Measurements from ENCODE around the gene PSME1. TPM values are rescaled to one million over a fixed set of nuclear protein-coding genes. Genes with fewer than 3 reads are reported as not detected.

PSME1 gene
- total RNA-seq, 1 donor from 2014 or later = 65.0 TPM

- FAIRE-seq = no peak
- no peak for TF ChIP-seq CTCF (IDR thresholded peaks at IDR 0.05; ENCODE audit: insufficient read depth, low read length, severe bottlenecking)
- Histone ChIP-seq H3K4me3 (ENCODE audit: low read depth, low read length) (no peak overlapping the region), H3K36me3 (ENCODE audit: control insufficient read depth, insufficient read depth, low read length) (peaks cover 33% of the 10 kb centered on the region), H3K27me3 (ENCODE audit: control insufficient read depth, insufficient read depth, low read length) (no peaks in the 10 kb centered on the region)
- DNase-seq (ENCODE audit: low read depth) = no peak
Measured at GRCh38 chr14:24185026-24185425, 49.0 kb downstream of the PSME1 start.

GRCh38 chr14:24185741-24186140 is 49.7 kb downstream of the PSME1 start:
- no peak for TF ChIP-seq CTCF (IDR thresholded peaks at IDR 0.05; ENCODE audit: insufficient read depth, low read length, severe bottlenecking)
- no peaks in the 10 kb centered on the region for H3K27me3 ChIP-seq (ENCODE audit: control insufficient read depth, insufficient read depth, low read length)
- no peak overlapping the region for H3K4me3 ChIP-seq (ENCODE audit: low read depth, low read length)
- DNase-seq (ENCODE audit: low read depth) (no peak), FAIRE-seq (no peak)
- peaks cover 32% of the 10 kb centered on the region for H3K36me3 ChIP-seq (ENCODE audit: control insufficient read depth, insufficient read depth, low read length)

- no peaks in the 10 kb centered on the region for H3K27me3 ChIP-seq (ENCODE audit: control insufficient read depth, insufficient read depth, low read length)
- DNase-seq (ENCODE audit: low read depth) (no peak), FAIRE-seq (no peak)
- peaks cover 32% of the 10 kb centered on the region for H3K36me3 ChIP-seq (ENCODE audit: control insufficient read depth, insufficient read depth, low read length)
- H3K4me3 ChIP-seq (ENCODE audit: low read depth, low read length) = no peak overlapping the region
- TF ChIP-seq CTCF (IDR thresholded peaks at IDR 0.05; ENCODE audit: insufficient read depth, low read length, severe bottlenecking) = no peak
Measured at GRCh38 chr14:24186831-24187538, 51.0 kb downstream of the PSME1 start.

GRCh38 chr14:24187539-24187915 is 51.5 kb downstream of the PSME1 start:
- H3K4me3 ChIP-seq (ENCODE audit: low read depth, low read length) = no peak overlapping the region
- peaks cover 33% of the 10 kb centered on the region for H3K36me3 ChIP-seq (ENCODE audit: control insufficient read depth, insufficient read depth, low read length)
- H3K27me3 ChIP-seq (ENCODE audit: control insufficient read depth, insufficient read depth, low read length) = no peaks in the 10 kb centered on the region
- no peak for DNase-seq (ENCODE audit: low read depth)
- FAIRE-seq = no peak
- TF ChIP-seq CTCF (IDR thresholded peaks at IDR 0.05; ENCODE audit: insufficient read depth, low read length, severe bottlenecking) = no peak

Other genes starting within 250 kb of the PSME1 start
- 24.7 and 64.1 TPM in 2 replicates for gene DHRS4, start 182.4 kb upstream of the PSME1 start, total RNA-seq
- gene DHRS4L2, start 147.3 kb upstream of the PSME1 start, total RNA-seq = 5.5 and 30.5 TPM in 2 replicates
- 0.13 TPM in 1 of 2 replicates, not detected in the other for gene CARMIL3, start 84.2 kb upstream of the PSME1 start, total RNA-seq
- not detected in 2 replicates for gene CPNE6, start 64.6 kb upstream of the PSME1 start, total RNA-seq
- 84.8 and 223 TPM in 2 replicates for gene PCK2, start 41.9 kb upstream of the PSME1 start, total RNA-seq
- gene DCAF11, start 21.4 kb upstream of the PSME1 start, total RNA-seq = 70.5 and 83.5 TPM in 2 replicates
- 0.64 and 0.79 TPM in 2 replicates for gene NRL, start 21.2 kb upstream of the PSME1 start, total RNA-seq
- gene FITM1, start 5.5 kb upstream of the PSME1 start, total RNA-seq = 0.51 TPM in 1 of 2 replicates, not detected in the other
- 12.6 and 17.8 TPM in 2 replicates for gene EMC9, start 5.4 kb downstream of the PSME1 start, total RNA-seq
- gene PSME2, start 10.4 kb downstream of the PSME1 start, total RNA-seq = 26.9 and 37.5 TPM in 2 replicates
- 23.3 and 25.8 TPM in 2 replicates for gene RNF31, start 11.3 kb downstream of the PSME1 start, total RNA-seq
- gene IRF9, start 25.1 kb downstream of the PSME1 start, total RNA-seq = 19.2 and 28.7 TPM in 2 replicates
- 0.26 and 1.1 TPM in 2 replicates for gene REC8, start 35.9 kb downstream of the PSME1 start, total RNA-seq
- 27.0 and 41.9 TPM in 2 replicates for gene IPO4, start 52.6 kb downstream of the PSME1 start, total RNA-seq
- gene TM9SF1, start 59.2 kb downstream of the PSME1 start, total RNA-seq = 42.8 and 67.9 TPM in 2 replicates
- gene TSSK4, start 69.5 kb downstream of the PSME1 start, total RNA-seq = 0.26 TPM in 1 of 2 replicates, not detected in the other
- gene CHMP4A, start 77.3 kb downstream of the PSME1 start, total RNA-seq = 48.8 and 69.8 TPM in 2 replicates
- gene MDP1, start 79.9 kb downstream of the PSME1 start, total RNA-seq = 13.4 and 21.1 TPM in 2 replicates
- 131 and 330 TPM in 2 replicates for gene NEDD8, start 96.2 kb downstream of the PSME1 start, total RNA-seq
- 80.6 and 98.7 TPM in 2 replicates for gene GMPR2, start 96.7 kb downstream of the PSME1 start, total RNA-seq
- gene TINF2, start 106.4 kb downstream of the PSME1 start, total RNA-seq = 48.7 and 91.9 TPM in 2 replicates
- 88.7 and 382 TPM in 2 replicates for gene TGM1, start 127.0 kb downstream of the PSME1 start, total RNA-seq
- 32.6 and 58.9 TPM in 2 replicates for gene RABGGTA, start 135.4 kb downstream of the PSME1 start, total RNA-seq
- 16.6 and 39.6 TPM in 2 replicates for gene DHRS1, start 163.6 kb downstream of the PSME1 start, total RNA-seq
- 23.2 and 26.1 TPM in 2 replicates for gene NOP9, start 163.7 kb downstream of the PSME1 start, total RNA-seq
- 1.2 and 3.9 TPM in 2 replicates for gene CIDEB, start 171.8 kb downstream of the PSME1 start, total RNA-seq
- 10.5 and 17.4 TPM in 2 replicates for gene LTB4R2, start 173.9 kb downstream of the PSME1 start, total RNA-seq
- 3.7 and 9.6 TPM in 2 replicates for gene LTB4R, start 175.3 kb downstream of the PSME1 start, total RNA-seq
- 0.53 and 0.77 TPM in 2 replicates for gene ADCY4, start 198.9 kb downstream of the PSME1 start, total RNA-seq
- gene RIPK3, start 203.8 kb downstream of the PSME1 start, total RNA-seq = 2.4 and 4.7 TPM in 2 replicates
- gene NFATC4, start 232.0 kb downstream of the PSME1 start, total RNA-seq = 4.7 and 7.3 TPM in 2 replicates